Stimulated activated CD8-positive, alpha-beta memory T cell treated with anti-CD3 and anti-CD28 coated beads, Interleukin-4, amount 100 ng/mL, for 4 hours (primary cell): ENCODE results near the gene TMED4.
A peak's percentile ranks its signal among the peaks of the same experiment; 100 is the strongest.

Source experiments
- DNase-seq, 2 donors: peaks; one replicate each; pipeline ENCODE4 v3.0.0-alpha.2; 2020; ENCODE audit warnings: low read depth in 2 of 2, low spot score in 1 of 2

The TMED4 gene

GRCh38 chr7:44581879-44582603 is at the start of gene TMED4:
TSS of gene TMED4 (minus strand) at chr7:44582231. CDS start at chr7:44582206, 25 bp downstream.
- DNase-seq = peak; percentile 99 to 100

- DNase-seq = no peak
Measured at GRCh38 chr7:44631458-44632115, 49.6 kb upstream of the TMED4 start.

GRCh38 chr7:44630792-44631457 is 48.9 kb upstream of the TMED4 start:
- no peak for DNase-seq

GRCh38 chr7:44629829-44630522 is 47.9 kb upstream of the TMED4 start:
- no peak for DNase-seq

- no peak for DNase-seq
Measured at GRCh38 chr7:44626620-44627019, 44.6 kb upstream of the TMED4 start.

- DNase-seq = no peak
Measured at GRCh38 chr7:44625526-44626471, 43.8 kb upstream of the TMED4 start.

- no peak for DNase-seq
Measured at GRCh38 chr7:44624318-44624717, 42.3 kb upstream of the TMED4 start.

GRCh38 chr7:44622342-44623151 is 40.5 kb upstream of the TMED4 start:
- DNase-seq = no peak

- no peak for DNase-seq
Measured at GRCh38 chr7:44621750-44622103, 39.7 kb upstream of the TMED4 start.

- no peak for DNase-seq
Measured at GRCh38 chr7:44621034-44621749, 39.2 kb upstream of the TMED4 start.

- DNase-seq = no peak
Measured at GRCh38 chr7:44618753-44619152, 36.7 kb upstream of the TMED4 start.

- DNase-seq = no peak
Measured at GRCh38 chr7:44618045-44618444, 36.0 kb upstream of the TMED4 start.

- no peak for DNase-seq
Measured at GRCh38 chr7:44617225-44617890, 35.3 kb upstream of the TMED4 start.

GRCh38 chr7:44616545-44616944 is 34.5 kb upstream of the TMED4 start:
- no peak for DNase-seq

GRCh38 chr7:44615793-44616192 is 33.8 kb upstream of the TMED4 start:
- DNase-seq = no peak

- no peak for DNase-seq
Measured at GRCh38 chr7:44615149-44615611, 33.1 kb upstream of the TMED4 start.

GRCh38 chr7:44609829-44610228 is 27.8 kb upstream of the TMED4 start:
- no peak for DNase-seq

GRCh38 chr7:44608916-44609648 is 27.1 kb upstream of the TMED4 start:
- no peak for DNase-seq
